IMR-90 (cell line): ENCODE measurements around the gene PRPF4. TPM values are rescaled to one million over a fixed set of nuclear protein-coding genes. Genes with fewer than 3 reads are reported as not detected.

Experiments
- ATAC-seq: fragments of 200-7000 bp; cut with Tn5 transposase; 2 replicates; pipeline ENCODE4 v1.9.1; 2020; ENCODE audit warnings: low read depth, mild to moderate bottlenecking, moderate library complexity
- BruUV-seq: library from RNA; stranded (reverse); fragments of 400-500 nt; replicated peaks from 2 replicates; lab custom pipeline; 2021; lab: Mats Ljungman, UMichigan
- CTCF ChIA-PET: fragments of 300-600 bp; formaldehyde crosslinking; extraction: SDS; loops from one replicate; lab custom pipeline; 2021; ENCODE audit warnings: antibody characterized with exemption; lab: Yijun Ruan, JAX
- POLR2A ChIA-PET: fragments of 300-600 bp; sonication (Branson Sonifier 250); formaldehyde crosslinking; loops from one replicate; lab custom pipeline; 2022; ENCODE audit warnings: antibody characterized with exemption; ENCODE audit not compliant: unreplicated experiment; lab: Charles Lee
- DNase-seq: peaks from one replicate; pipeline ENCODE4 v3.0.0; 2013
- H2AFZ ChIP-seq: replicated peaks from 2 replicates; pipeline ENCODE3; 2013; ENCODE audit warnings: low read length, mild to moderate bottlenecking; ENCODE audit not compliant: poor library complexity
- H2AK5ac ChIP-seq: 2 replicates; pipeline ENCODE4 v1.6.1; 2013; ENCODE audit warnings: low read depth, low read length, inconsistent platforms
- H2AK9ac ChIP-seq: replicated peaks from 2 replicates; pipeline ENCODE3; 2013; ENCODE audit warnings: mild to moderate bottlenecking, low read depth, low read length, moderate library complexity; ENCODE audit not compliant: poor library complexity
- H2BK120ac ChIP-seq: 2 replicates; pipeline ENCODE4 v1.6.1; 2013; ENCODE audit warnings: low read depth, low read length, inconsistent platforms
- H2BK15ac ChIP-seq: 3 replicates; pipeline ENCODE4 v1.6.1; 2013; ENCODE audit warnings: low read depth, low read length, inconsistent platforms
- H2BK20ac ChIP-seq: 2 replicates; pipeline ENCODE4 v1.6.1; 2013; ENCODE audit warnings: low read depth, mild to moderate bottlenecking, inconsistent platforms, low read length, moderate library complexity
- H2BK5ac ChIP-seq: 2 replicates; pipeline ENCODE4 v1.6.1; 2013; ENCODE audit warnings: mild to moderate bottlenecking, low read depth, low read length, inconsistent platforms; ENCODE audit not compliant: poor library complexity, severe bottlenecking
- H3K14ac ChIP-seq: replicated peaks from 2 replicates; pipeline ENCODE4 v1.6.1; 2013; ENCODE audit warnings: low read depth, low read length, inconsistent platforms
- H3K18ac ChIP-seq: 2 replicates; pipeline ENCODE4 v1.6.1; 2013; ENCODE audit warnings: low read depth, low read length, control low read depth
- H3K23ac ChIP-seq: 2 replicates; pipeline ENCODE4 v1.6.1; 2013; ENCODE audit warnings: low read depth, low read length, inconsistent platforms
- H3K27ac ChIP-seq: 2 replicates; pipeline ENCODE4 v1.5.1; 2013; ENCODE audit warnings: mild to moderate bottlenecking, control low read depth, low read length; ENCODE audit not compliant: insufficient read depth
- H3K27me3 ChIP-seq: 2 replicates; pipeline ENCODE4 v1.6.1; 2013; ENCODE audit warnings: low read length; ENCODE audit not compliant: control insufficient read depth, insufficient read depth
- H3K36me3 ChIP-seq: 2 replicates; pipeline ENCODE4 v1.6.1; 2013; ENCODE audit warnings: low read length, mixed read lengths; ENCODE audit not compliant: control insufficient read depth, insufficient read depth
- H3K4ac ChIP-seq: 2 replicates; pipeline ENCODE4 v1.6.1; 2013; ENCODE audit warnings: low read depth, low read length, inconsistent platforms
- H3K4me1 ChIP-seq: 2 replicates; pipeline ENCODE4 v1.6.1; 2013; ENCODE audit warnings: low read length, mixed read lengths; ENCODE audit not compliant: control insufficient read depth, insufficient read depth
- H3K4me2 ChIP-seq: 2 replicates; pipeline ENCODE4 v1.6.1; 2013; ENCODE audit warnings: low read depth, mild to moderate bottlenecking, control low read depth, low read length, moderate library complexity
- H3K4me3 ChIP-seq: 2 replicates; pipeline ENCODE4 v1.5.1; 2013; ENCODE audit warnings: low read depth, mild to moderate bottlenecking, control low read depth, low read length, moderate library complexity; ENCODE audit not compliant: insufficient read depth
- H3K56ac ChIP-seq: 2 replicates; pipeline ENCODE4 v1.6.1; 2013; ENCODE audit warnings: low read length, inconsistent platforms; ENCODE audit not compliant: insufficient read depth; ENCODE audit errors: extremely low read depth
- H3K79me1 ChIP-seq, 2 experiments: 2 replicates each; pipeline ENCODE4 v1.6.1; 2013; ENCODE audit warnings: low read length in 2 of 2, inconsistent platforms in 1 of 2, low read depth in 1 of 2
- H3K9ac ChIP-seq: 2 replicates; pipeline ENCODE4 v1.6.1; 2013; ENCODE audit warnings: low read depth, low read length, control low read depth
- H3K9me1 ChIP-seq: 2 replicates; pipeline ENCODE4 v1.6.1; 2013; ENCODE audit warnings: low read length, inconsistent platforms; ENCODE audit not compliant: insufficient read depth
- H3K9me3 ChIP-seq: 2 replicates; pipeline ENCODE4 v1.6.1; 2013; ENCODE audit warnings: low read length; ENCODE audit not compliant: control insufficient read depth, insufficient read depth
- H4K20me1 ChIP-seq: 2 replicates; pipeline ENCODE4 v1.6.1; 2013; ENCODE audit warnings: low read length, inconsistent platforms; ENCODE audit not compliant: insufficient read depth
- H4K5ac ChIP-seq: 2 replicates; pipeline ENCODE4 v1.6.1; 2013; ENCODE audit warnings: mild to moderate bottlenecking, low read depth, low read length, control low read depth
- H4K8ac ChIP-seq, 2 experiments: 2 replicates each; pipeline ENCODE4 v1.6.1; 2013; ENCODE audit warnings: low read depth in 2 of 2, low read length in 2 of 2, control low read depth in 1 of 2, inconsistent platforms in 1 of 2
- H4K91ac ChIP-seq: 2 replicates; pipeline ENCODE4 v1.6.1; 2013; ENCODE audit warnings: low read depth, low read length, inconsistent platforms; ENCODE audit not compliant: insufficient read depth
- FOS ChIP-seq: fragments of 150-350 bp; IDR thresholded peaks from 2 replicates; pipeline ENCODE4 v1.6.1; 2016; ENCODE audit warnings: low read depth, low read length
- WGBS, 2 experiments: methylation state at CpG; one replicate each; pipeline versions ENCODE4 v1.1.5 to v1.1.7; 2013; ENCODE audit warnings: missing lambda C conversion rate in 2 of 2; ENCODE audit not compliant: insufficient read length in 1 of 2; ENCODE audit errors: extremely low coverage in 2 of 2; 5-methylcytosine and 5-hydroxymethylcytosine counted together
- dilution Hi-C: fragments of 300-500 bp; cut with HindIII; formaldehyde crosslinking; loops from one replicate; pipeline ENCODE4 v1.14.3; 2018; ENCODE audit warnings: low sequenced_read_pairs; ENCODE audit not compliant: unreplicated experiment
- in situ Hi-C: fragments of 300-500 bp; cut with MboI; formaldehyde crosslinking; loops from 3 replicates; pipeline ENCODE4 v1.14.3; 2019; ENCODE audit warnings: low sequenced_read_pairs, inconsistent platforms, mixed read lengths
- intact Hi-C: fragments of 100-400 bp; cut with micrococcal nuclease; formaldehyde crosslinking; loops from 2 replicates; pipeline ENCODE4 v1.10.0; 2022
- polyA plus RNA-seq, 3 experiments: library from polyadenylated mRNA; depleted of rRNA; stranded (reverse); fragments of >200 nt; gene quantifications; 2 replicates each; pipeline ENCODE4 v1.2.3, GENCODE V29; 2012; ENCODE audit warnings: low replicate concordance in 1 of 3
- total RNA-seq: library from RNA; depleted of rRNA; stranded (reverse); fragments of >200 nt; gene quantifications from 2 replicates; pipeline ENCODE4 v1.2.3, GENCODE V29; 2012

The PRPF4 gene
- total and polyA plus RNA-seq, 2 of the 4 experiments (the other 2 are of a cell fraction), result 21.4 to 38.0 TPM

DNA sequence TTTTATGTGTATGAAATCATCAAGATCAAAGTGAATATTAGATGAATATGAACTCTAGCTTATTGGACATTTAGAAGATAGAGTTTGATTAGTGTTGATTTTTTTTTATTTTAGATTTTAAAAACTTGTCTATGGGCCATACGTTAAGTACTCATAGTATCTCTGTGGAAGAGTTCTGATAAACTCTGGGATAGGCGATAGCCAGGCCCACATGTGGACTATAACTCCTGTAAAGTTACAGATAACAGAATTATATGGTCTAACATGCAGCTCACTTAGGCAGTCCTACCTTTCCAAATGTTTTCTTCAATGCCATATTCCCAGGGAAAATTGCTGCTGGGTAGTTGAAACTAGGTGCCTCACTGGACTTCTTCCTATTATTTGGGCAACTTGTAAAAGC, 43.8 kb upstream of the PRPF4 start:
- no CpG with 5 or more reads among the region's 2 CpGs for WGBS, 2 experiments
- no peak for ATAC-seq
- TF ChIP-seq FOS, result no peak

More for the DNA sequence above, 43.8 kb upstream of the PRPF4 start:
- Histone ChIP-seq H3K36me3 (peaks cover 2% of the 10 kb centered on the region), H3K56ac (no peak overlapping the region), H3K4ac (no peak overlapping the region), H2AK9ac (no peak overlapping the region), H3K23ac (no peak overlapping the region), H2BK120ac (peak overlapping the region; percentile 14; the same call in 1 of the 2 replicates), H4K8ac (no peak overlapping the region), H3K4me3 (no peak overlapping the region), H3K9ac (no peak overlapping the region), H2BK20ac (no peak overlapping the region), H4K91ac (no peak overlapping the region), H4K20me1 (peaks cover 32% of the 10 kb centered on the region), H3K14ac (no peak overlapping the region), H3K79me1 (peaks cover 32 to 57% of the 10 kb centered on the region in 2 experiments), H3K27me3 (no peaks in the 10 kb centered on the region), H2BK15ac (no peak overlapping the region), H3K4me2 (no peak overlapping the region), H3K9me3 (no peaks in the 10 kb centered on the region), H2AK5ac (no peak overlapping the region; the same call in 1 of the 2 replicates), H3K9me1 (peaks cover 11% of the 10 kb centered on the region; the same call in 1 of the 2 replicates), H3K18ac (no peak overlapping the region), H3K27ac (no peak overlapping the region), H2AFZ (no peak overlapping the region), H3K4me1 (peaks cover 4% of the 10 kb centered on the region), H4K5ac (no peak overlapping the region), H2BK5ac (no peak overlapping the region)
- POLR2A ChIA-PET, result no interaction called here
- no TSS peak for BruUV-seq
- in situ Hi-C loops (no loop called here), dilution Hi-C loops (no loop called here), intact Hi-C loops (no loop called here)
- no peak for DNase-seq
- CTCF ChIA-PET, result interaction anchor here (0.5 kb wide), 1 partner anchor 234 kb away, joined by 3 read pairs; no protein-coding TSS in a partner anchor
